Thoracic aorta (tissue), 2 donors: ENCODE data around the gene DRAP1. TPM values are rescaled to one million over a fixed set of nuclear protein-coding genes. Genes with fewer than 3 reads are reported as not detected.

Experiments
- ATAC-seq: fragments of 150-250 bp; one replicate; pipeline ENCODE4 v1.8.0; 2017; ENCODE audit warnings: low read depth; ENCODE audit not compliant: insufficient number of reproducible peaks, low FRiP score
- DNase-seq: peaks from one replicate; pipeline ENCODE4 v3.0.0-alpha.2; 2020; ENCODE audit warnings: low spot score
- H3K27ac ChIP-seq, 2 donors: fragments of 200-600 bp; sonication (generic); 1 replicate in 1 of 2; 2 replicates in 1 of 2; pipeline ENCODE4 v1.5.1; 2016; ENCODE audit warnings: mild to moderate bottlenecking in 2 of 2, moderate library complexity in 2 of 2
- H3K27me3 ChIP-seq: fragments of 200-600 bp; sonication (generic); replicated peaks from 2 replicates; pipeline ENCODE4 v1.6.0; 2016; ENCODE audit warnings: mild to moderate bottlenecking; ENCODE audit not compliant: insufficient read depth
- H3K36me3 ChIP-seq: fragments of 200-600 bp; sonication (generic); one replicate; pipeline ENCODE4 v1.5.1; 2016
- H3K4me1 ChIP-seq, 2 donors: fragments of 200-600 bp; sonication (generic); 1 replicate in 1 of 2; 2 replicates in 1 of 2; pipeline versions ENCODE4 v1.5.1 to v1.6.0; 2016; ENCODE audit warnings: low read depth in 2 of 2, mild to moderate bottlenecking in 1 of 2; ENCODE audit not compliant: control insufficient read depth in 1 of 2
- H3K4me3 ChIP-seq: fragments of 200-600 bp; sonication (generic); 2 replicates; pipeline ENCODE4 v1.5.1; 2016; ENCODE audit warnings: mild to moderate bottlenecking
- H3K9me3 ChIP-seq: fragments of 200-600 bp; sonication (generic); 2 replicates; pipeline ENCODE4 v1.5.1; 2016
- CTCF ChIP-seq: fragments of 200-600 bp; sonication (generic); IDR thresholded peaks from one replicate; pipeline ENCODE4 v1.5.1; 2019; ENCODE audit warnings: antibody characterized with exemption
- total RNA-seq, 2 donors: library from RNA; depleted of rRNA; stranded (reverse); fragments of >200 nt; gene quantifications; one replicate each; pipeline versions ENCODE4 v1.1.0 to v1.2.3, GENCODE V29; 2016

The DRAP1 gene
- total RNA-seq, 2 donors from 2014 or later, result 82.5 to 91.2 TPM

GRCh38 chr11:65871811-65872548, 47.2 kb upstream of the DRAP1 start:
- ATAC-seq, result no peak
- peak overlapping the region; percentile 90 for H3K4me3 ChIP-seq
- H3K4me1 ChIP-seq, result peaks cover 5 to 34% of the 10 kb centered on the region in 2 donors
- H3K36me3 ChIP-seq, result peaks cover 18% of the 10 kb centered on the region
- H3K9me3 ChIP-seq, result no peaks in the 10 kb centered on the region
- peak overlapping the region; percentile 93 to 97 for H3K27ac ChIP-seq
- TF ChIP-seq CTCF, result no peak
- no peaks in the 10 kb centered on the region for H3K27me3 ChIP-seq
- DNase-seq, result no peak

DNA sequence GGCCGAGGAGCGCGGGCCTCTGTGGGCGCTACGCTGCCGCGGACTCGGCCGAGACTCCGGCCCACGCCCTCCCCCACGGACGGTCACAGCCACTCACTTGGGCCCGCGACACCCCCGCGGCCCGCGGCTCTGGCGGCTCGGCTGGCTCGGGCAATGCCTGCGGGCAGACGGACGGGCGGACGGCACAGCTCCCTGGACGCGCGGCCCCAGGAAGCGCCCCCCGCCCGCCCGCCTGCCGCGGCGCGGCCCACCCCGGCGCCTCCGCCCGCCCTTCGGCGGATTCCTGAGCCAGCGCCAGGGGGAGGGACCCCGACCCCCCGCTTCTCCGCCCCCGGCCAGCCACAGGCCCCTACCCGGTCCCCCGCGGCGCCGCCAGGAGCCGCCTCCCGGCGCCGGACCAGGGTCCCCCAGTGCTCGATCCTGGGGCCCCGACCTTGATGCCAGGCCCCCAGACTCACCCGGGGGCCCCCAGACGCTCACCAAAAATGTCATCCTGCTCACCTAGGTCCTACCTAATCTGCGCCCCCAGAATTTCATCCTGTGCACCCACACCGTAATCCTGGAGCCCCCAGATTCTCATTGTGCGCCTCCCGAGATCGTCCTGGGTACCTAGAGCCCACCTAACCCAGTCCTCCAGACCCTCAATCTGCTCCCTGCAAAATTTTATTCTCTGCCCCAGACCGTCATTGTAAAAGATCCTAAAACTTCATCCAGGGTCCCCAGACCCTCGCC, 46.5 kb upstream of the DRAP1 start, which contains the start of gene EFEMP2:
EFEMP2 (minus strand) TSS at position 215 of the 732 bp plus-strand sequence. CDS start 446 bp downstream, outside the sequence.
- Histone ChIP-seq H3K27ac (peak within 1 kb of the TSS; percentile 93 to 97), H3K9me3 (no peaks in the 10 kb centered on the region), H3K27me3 (no peaks in the 10 kb centered on the region), H3K4me3 (peak within 1 kb of the TSS; percentile 90), H3K4me1 (peaks cover 5 to 29% of the 10 kb centered on the region in 2 donors), H3K36me3 (peaks cover 12% of the 10 kb centered on the region)
- ATAC-seq (peak; percentile 13), DNase-seq (no peak)
- TF ChIP-seq CTCF, result no peak

DNA sequence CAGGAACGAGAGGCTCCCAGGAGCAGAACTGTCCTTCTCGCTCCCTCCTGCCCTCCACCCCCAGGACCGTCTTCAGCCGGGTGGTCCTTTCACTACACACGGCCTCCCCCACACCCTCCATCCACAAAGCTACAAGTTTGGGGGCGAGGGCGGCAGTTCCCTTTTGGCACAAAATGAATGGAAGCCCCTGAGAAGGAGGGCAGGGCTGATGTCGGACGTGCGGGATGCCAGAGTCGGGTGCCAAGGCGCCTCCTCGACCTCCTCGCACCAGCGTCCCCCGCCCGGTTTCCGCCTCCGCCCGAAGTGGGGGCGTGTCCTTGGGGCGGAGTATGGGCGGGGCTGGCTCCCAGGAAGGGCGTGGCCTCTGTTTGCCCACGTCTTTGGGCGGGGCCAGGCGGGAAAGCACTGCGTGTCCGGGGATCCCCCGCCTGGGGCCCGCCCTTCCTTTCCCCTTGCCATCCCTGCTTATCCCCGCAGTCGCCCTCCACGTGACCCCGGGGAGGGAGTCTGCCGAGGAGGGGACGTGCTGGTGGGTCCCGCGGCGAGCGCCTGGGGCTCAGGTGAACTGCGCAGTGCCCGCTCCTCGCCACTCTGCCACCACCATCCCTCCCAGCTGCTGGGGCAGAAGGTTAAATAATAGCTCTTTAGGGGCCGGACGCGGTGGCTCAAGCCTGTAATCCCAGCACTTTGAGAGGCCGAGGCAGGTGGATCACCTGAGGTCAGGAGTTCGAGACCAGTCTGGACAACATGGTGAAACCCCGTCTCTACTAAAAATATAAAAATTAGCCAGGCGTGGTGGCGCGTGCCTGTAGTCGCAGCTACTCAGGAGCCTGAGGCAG, 45.7 kb upstream of the DRAP1 start:
- H3K9me3 ChIP-seq, result no peaks in the 10 kb centered on the region
- no peak for TF ChIP-seq CTCF
- peak overlapping the region; percentile 90 for H3K4me3 ChIP-seq
- peak; percentile 89 for DNase-seq
- peak overlapping the region; percentile 93 to 97 for H3K27ac ChIP-seq
- H3K27me3 ChIP-seq, result no peaks in the 10 kb centered on the region
- peaks cover 5 to 29% of the 10 kb centered on the region in 2 donors for H3K4me1 ChIP-seq
- peaks cover 6% of the 10 kb centered on the region for H3K36me3 ChIP-seq
- peak; percentile 78 for ATAC-seq

GRCh38 chr11:65879617-65880016, 39.6 kb upstream of the DRAP1 start, which contains the start of gene CTSW:
Gene CTSW, plus strand, starts transcription at chr11:65879837. Its CDS starts 18 bp downstream, at chr11:65879855.
- Histone ChIP-seq H3K36me3 (peaks cover 16% of the 10 kb centered on the region), H3K27me3 (no peaks in the 10 kb centered on the region), H3K4me1 (no peaks in the 10 kb centered on the region), H3K4me3 (no peak within 1 kb of the TSS), H3K9me3 (no peaks in the 10 kb centered on the region), H3K27ac (no peak within 1 kb of the TSS)
- DNase-seq (no peak), ATAC-seq (no peak)
- TF ChIP-seq CTCF, result no peak
